GM10266 (cell line): ENCODE results near the gene HDAC4.

ENCODE experiments used
- DNase-seq: peaks from one replicate; pipeline ENCODE4 v3.0.0; 2012; ENCODE audit errors: extremely low spot score
- TF ChIP-seq, protein P1 (sequence below): IDR thresholded peaks from 2 replicates; pipeline ENCODE4 v1.5.1; 2012; ENCODE audit warnings: mild to moderate bottlenecking, low read depth; ENCODE audit not compliant: control insufficient read depth, insufficient read depth; ENCODE audit errors: missing control alignments

The HDAC4 gene

DNA sequence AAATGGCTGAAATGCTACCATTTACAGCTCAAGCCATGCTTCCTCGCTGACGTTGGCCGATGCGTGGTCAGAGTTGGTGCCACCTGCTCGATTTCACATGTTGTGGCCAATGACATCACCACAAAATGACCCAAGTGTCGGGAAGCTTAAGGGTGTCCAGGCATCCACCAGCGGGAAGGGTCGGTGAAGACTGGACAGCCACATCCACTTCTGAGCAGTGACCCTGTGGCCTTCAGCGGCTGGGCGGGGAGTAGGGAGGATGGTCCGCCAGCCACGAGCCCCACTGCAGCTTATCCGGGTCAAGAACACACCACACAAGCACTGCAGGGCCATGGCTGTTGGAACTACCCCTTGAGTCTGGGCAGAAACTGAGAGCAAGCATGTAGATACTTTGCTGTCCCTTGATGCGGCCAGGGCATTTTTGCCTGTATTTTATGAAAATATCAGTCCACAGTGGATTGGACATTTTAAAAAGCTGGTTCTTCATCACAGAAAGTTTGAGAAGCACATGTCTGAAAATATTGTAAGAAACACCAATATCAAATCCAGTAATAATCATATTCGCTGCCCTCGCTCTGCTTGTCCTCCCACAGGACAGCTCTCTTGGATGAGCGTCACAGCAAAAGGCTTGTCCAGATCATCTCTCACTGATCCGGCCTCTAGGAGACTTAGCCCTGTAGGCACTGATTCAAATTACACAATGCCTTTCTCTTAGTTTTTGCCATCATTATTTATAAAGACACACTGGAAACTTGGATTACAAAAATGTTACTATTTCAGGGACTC lies 379.0 kb downstream of the HDAC4 start:
- TF ChIP-seq, protein P1, sequence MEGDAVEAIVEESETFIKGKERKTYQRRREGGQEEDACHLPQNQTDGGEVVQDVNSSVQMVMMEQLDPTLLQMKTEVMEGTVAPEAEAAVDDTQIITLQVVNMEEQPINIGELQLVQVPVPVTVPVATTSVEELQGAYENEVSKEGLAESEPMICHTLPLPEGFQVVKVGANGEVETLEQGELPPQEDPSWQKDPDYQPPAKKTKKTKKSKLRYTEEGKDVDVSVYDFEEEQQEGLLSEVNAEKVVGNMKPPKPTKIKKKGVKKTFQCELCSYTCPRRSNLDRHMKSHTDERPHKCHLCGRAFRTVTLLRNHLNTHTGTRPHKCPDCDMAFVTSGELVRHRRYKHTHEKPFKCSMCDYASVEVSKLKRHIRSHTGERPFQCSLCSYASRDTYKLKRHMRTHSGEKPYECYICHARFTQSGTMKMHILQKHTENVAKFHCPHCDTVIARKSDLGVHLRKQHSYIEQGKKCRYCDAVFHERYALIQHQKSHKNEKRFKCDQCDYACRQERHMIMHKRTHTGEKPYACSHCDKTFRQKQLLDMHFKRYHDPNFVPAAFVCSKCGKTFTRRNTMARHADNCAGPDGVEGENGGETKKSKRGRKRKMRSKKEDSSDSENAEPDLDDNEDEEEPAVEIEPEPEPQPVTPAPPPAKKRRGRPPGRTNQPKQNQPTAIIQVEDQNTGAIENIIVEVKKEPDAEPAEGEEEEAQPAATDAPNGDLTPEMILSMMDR, result no peak
- no peak for DNase-seq

DNA sequence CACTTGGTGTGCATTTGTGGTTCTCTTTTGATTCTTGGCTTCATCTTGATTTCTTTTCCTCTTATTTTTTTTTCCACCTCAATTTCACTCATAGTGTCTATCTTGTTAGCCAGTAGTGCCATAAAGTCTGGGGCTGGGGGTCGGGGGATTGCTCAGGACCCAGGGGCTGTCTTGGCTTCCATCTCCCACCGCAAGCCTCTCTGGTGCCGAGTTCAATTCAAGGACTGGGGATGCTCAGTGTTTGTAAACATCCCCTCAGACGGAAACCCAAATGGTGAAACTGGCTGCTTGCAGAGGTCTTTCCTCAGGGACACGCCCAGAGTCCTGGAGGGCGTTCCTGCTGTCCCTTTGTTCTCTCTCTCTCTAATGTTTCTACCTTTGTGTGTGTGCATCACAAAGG lies 379.6 kb downstream of the HDAC4 start:
- TF ChIP-seq, protein P1, result no peak
- no peak for DNase-seq

DNA sequence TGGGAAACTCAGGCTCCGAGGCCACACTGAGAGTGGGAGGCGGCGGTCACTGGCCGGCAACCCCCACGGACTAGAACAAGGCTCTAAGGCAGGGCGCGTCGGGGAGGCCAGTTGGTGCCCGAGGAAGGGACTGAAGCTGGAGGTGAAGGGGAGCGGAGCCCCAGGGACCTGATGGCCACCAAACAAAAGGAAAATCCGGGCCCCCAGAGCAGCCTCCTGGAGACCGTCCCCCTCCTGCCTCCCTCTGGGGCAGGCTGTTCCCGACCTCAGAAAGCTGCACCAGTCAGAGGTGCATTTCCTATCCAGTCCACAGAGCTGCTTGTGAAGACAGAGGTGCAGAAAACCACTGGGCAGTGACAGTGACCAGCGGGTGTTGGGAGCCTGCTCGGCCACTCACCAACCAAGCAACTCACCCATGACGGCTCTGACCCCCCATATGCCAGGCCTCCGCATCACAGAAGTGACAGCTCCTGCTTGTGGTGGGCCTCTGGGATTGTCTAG lies 380.2 kb downstream of the HDAC4 start:
- TF ChIP-seq, protein P1, result no peak

DNA sequence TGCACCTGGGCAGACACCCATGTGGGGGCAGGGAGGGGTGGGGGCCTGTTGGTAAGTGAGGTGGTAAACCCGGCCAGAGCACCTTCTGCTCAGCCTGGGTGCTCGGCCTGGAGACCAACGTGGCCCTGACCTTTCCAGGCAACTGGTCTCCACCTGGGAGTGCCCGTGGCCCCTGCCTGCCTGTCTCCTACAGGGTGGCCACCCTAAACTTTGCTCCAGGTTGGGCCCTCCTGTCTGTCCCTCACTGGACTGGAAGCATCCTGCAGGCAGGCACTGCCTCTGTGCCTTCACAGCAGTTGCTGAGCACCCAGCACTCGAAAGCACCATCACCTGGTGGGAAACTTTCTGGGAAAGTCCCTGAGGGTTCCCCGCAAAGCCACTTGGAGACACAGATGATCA lies 381.6 kb downstream of the HDAC4 start:
- no peak for DNase-seq
- TF ChIP-seq, protein P1, result no peak

More for the DNA sequence above, 380.2 kb downstream of the HDAC4 start:
- DNase-seq, result no peak

DNA sequence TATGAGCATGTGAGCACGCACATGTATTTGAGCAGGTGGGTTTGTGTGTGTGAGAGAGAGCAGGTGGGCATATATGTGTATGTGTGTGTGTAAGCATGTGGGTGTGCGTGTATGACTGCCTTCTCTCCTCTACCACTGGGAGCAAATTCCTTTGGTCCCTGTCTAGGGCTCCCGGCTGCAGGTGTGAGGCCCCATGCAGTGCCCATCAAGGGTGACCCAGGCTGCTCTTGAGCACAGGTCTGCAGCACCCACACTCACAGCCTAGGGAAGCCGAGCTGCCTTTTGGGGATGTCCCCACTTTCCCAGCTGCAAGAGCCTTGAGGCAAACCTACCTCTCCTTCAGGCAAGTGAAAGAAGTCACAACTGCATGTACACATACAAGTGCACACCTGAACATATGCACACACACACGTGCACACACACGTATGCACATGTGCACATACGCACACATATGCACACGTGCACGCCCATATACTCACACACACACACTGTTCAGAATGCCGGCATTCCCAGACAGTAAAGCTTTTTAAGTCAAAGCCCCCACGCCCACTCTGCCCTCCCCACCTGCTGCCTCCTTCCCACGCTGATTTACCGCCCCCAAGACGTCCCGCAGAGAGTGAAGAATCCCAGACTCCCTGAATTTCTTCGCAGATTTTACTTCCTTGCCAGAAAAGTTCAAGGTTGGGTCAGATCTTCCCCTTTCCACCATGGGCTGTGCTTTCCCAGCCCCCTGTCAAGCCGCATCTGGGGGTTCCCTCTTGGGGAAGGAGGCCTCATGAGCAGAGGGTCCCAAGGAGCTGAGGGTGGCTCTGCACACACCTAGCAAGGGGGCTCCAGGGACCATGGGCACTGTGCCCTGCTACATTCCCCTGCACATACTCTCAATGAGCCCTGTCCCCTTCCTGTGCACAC lies 382.3 kb downstream of the HDAC4 start:
- TF ChIP-seq, protein P1, result no peak
- no peak for DNase-seq

DNA sequence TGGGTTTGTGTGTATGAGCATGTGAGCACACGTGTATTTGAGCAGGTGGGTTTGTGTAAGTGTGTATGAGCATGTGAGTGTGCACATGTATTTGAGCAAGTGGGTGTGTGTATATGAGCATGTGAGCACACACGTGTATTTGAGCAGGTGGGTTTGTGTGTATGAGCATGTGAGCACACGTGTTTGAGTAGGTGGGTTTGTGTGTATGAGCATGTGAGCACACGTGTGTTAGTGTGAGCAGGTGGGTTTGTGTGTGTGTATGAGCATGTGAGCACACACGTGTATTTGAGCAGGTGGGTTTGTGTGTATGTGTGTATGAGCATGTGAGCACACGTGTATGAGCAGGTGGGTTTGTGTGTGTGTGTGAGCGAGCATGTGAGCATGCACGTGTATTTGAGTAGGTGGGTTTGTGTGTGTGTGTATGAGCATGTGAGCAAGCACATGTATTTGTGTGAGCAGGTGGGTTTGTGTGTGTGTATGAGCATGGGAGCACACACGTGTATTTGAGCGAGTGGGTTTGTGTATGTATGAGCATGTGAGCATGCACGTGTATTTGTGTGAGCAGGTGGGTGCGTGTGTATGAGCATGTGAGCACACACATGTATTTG lies 383.2 kb downstream of the HDAC4 start:
- TF ChIP-seq, protein P1, result no peak
- no peak for DNase-seq
